C4-2B (cell line): Measurements from ENCODE around the gene E4F1.

ENCODE experiments used
- ZFX ChIP-seq: fragments of 450-650 bp; IDR thresholded peaks from 2 replicates; pipeline ENCODE4 v1.6.1; 2017
- TF ChIP-seq, protein P1 (sequence below): fragments of 450-650 bp; conservative IDR thresholded peaks from 2 replicates; pipeline ENCODE4 v1.5.1; 2017; ENCODE audit warnings: mild to moderate bottlenecking

DNA sequence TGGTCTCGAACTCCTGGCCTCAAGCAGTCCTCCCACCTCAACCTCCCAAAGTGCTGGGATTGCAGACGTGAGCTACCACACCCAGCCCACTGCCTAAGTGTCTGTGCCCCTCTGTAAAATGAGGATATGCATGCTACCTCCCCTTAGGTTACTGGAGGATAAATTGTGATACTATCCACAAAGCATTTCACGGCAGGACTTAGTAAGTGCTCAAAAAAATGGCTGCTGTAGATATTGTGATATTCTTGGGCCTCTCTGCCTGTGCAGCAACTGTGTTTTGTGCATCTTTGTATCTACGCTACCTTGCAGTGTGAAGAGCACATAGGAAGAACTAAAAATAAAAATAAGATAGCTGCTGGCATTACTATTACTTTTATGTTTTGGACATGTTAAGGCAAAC lies 25.1 kb upstream of the E4F1 start:
- TF ChIP-seq, protein P1, sequence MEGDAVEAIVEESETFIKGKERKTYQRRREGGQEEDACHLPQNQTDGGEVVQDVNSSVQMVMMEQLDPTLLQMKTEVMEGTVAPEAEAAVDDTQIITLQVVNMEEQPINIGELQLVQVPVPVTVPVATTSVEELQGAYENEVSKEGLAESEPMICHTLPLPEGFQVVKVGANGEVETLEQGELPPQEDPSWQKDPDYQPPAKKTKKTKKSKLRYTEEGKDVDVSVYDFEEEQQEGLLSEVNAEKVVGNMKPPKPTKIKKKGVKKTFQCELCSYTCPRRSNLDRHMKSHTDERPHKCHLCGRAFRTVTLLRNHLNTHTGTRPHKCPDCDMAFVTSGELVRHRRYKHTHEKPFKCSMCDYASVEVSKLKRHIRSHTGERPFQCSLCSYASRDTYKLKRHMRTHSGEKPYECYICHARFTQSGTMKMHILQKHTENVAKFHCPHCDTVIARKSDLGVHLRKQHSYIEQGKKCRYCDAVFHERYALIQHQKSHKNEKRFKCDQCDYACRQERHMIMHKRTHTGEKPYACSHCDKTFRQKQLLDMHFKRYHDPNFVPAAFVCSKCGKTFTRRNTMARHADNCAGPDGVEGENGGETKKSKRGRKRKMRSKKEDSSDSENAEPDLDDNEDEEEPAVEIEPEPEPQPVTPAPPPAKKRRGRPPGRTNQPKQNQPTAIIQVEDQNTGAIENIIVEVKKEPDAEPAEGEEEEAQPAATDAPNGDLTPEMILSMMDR, result no peak
- TF ChIP-seq ZFX, result no peak
